ENCODE measurements around the gene ALX3.
"Not testable (repeated sequence)": the region's sequence is repeated elsewhere in the genome, so short reads cannot be mapped to it uniquely, and the experiment has no call there.

ALX3 gene

GRCh38 chr1:110038271-110038670 lies 32.2 kb downstream of the ALX3 start:
- no peak for DNase-seq

GRCh38 chr1:110035236-110035752 lies 35.2 kb downstream of the ALX3 start:
- no peak for DNase-seq

- peak; percentile 38 for DNase-seq
Observed at GRCh38 chr1:110034451-110035235, 35.8 kb downstream of the ALX3 start, which contains the start of gene STRIP1. Gene STRIP1 (plus strand): TSS chr1:110034624. CDS start chr1:110034638, 14 bp downstream.

- DNase-seq: no peak
Observed at GRCh38 chr1:110034040-110034450, 36.4 kb downstream of the ALX3 start.

GRCh38 chr1:110033421-110033820 lies 37.1 kb downstream of the ALX3 start:
- no peak for DNase-seq

GRCh38 chr1:110032327-110032726 lies 38.1 kb downstream of the ALX3 start:
- DNase-seq: no peak

- not testable (repeated sequence) for DNase-seq
Observed at GRCh38 chr1:110030687-110031086, 39.8 kb downstream of the ALX3 start.

GRCh38 chr1:110024613-110025012 lies 45.9 kb downstream of the ALX3 start:
- no peak for DNase-seq

- no peak for DNase-seq
Observed at GRCh38 chr1:110021285-110021684, 49.2 kb downstream of the ALX3 start.

GRCh38 chr1:110019770-110020169 lies 50.7 kb downstream of the ALX3 start:
- no peak for DNase-seq

GRCh38 chr1:110018396-110018795 lies 52.1 kb downstream of the ALX3 start:
- no peak for DNase-seq

- DNase-seq: no peak
Observed at GRCh38 chr1:110017792-110018191, 52.7 kb downstream of the ALX3 start.

- no peak for DNase-seq
Observed at GRCh38 chr1:110012100-110012780, 58.2 kb downstream of the ALX3 start.

- no peak for DNase-seq
Observed at GRCh38 chr1:110011527-110012041, 58.9 kb downstream of the ALX3 start.
